Measurements from ENCODE around the gene SPATA2. TPM values are rescaled to one million over a fixed set of nuclear protein-coding genes. Genes with fewer than 3 reads are reported as not detected.
A peak's percentile ranks its signal among the peaks of the same experiment; 100 is the strongest.
"Not testable (repeated sequence)": the region's sequence is repeated elsewhere in the genome, so short reads cannot be mapped to it uniquely, and the experiment has no call there.

Gene SPATA2
- total RNA-seq: 4.9 TPM
- long read RNA-seq, full-length matches to known transcripts: 9 of 16 reads
- long read RNA-seq, partial matches to known transcripts: 1 of 16 reads
- long read RNA-seq, other reads (novel, unspliced or antisense): 6 of 16 reads

GRCh38 chr20:49915380-49916145 is at the start of gene SPATA2:
Gene SPATA2, minus strand, starts transcription at chr20:49915529. Its CDS starts 7,039 bp downstream, at chr20:49908490.
- intact Hi-C loops (cut with DNase I): no loop called here
- DNase-seq (ENCODE audit: low spot score): peak; percentile 95

GRCh38 chr20:49961413-49961812 is 46.1 kb upstream of the SPATA2 start:
- intact Hi-C loops (cut with DNase I): no loop called here

GRCh38 chr20:49957089-49957938 is 42.0 kb upstream of the SPATA2 start:
- intact Hi-C loops (cut with DNase I); DNase-seq (ENCODE audit: low spot score): not testable (repeated sequence)

More at GRCh38 chr20:49961413-49961812, 46.1 kb upstream of the SPATA2 start:
- no peak for DNase-seq (ENCODE audit: low spot score)

GRCh38 chr20:49956689-49957088 is 41.4 kb upstream of the SPATA2 start:
- intact Hi-C loops (cut with DNase I): no loop called here
- DNase-seq (ENCODE audit: low spot score): no peak

GRCh38 chr20:49955830-49956396 is 40.6 kb upstream of the SPATA2 start:
- DNase-seq (ENCODE audit: low spot score); intact Hi-C loops (cut with DNase I): not testable (repeated sequence)

- DNase-seq (ENCODE audit: low spot score): no peak
- intact Hi-C loops (cut with DNase I): no loop called here
These were observed 39.8 kb upstream of the SPATA2 start for GRCh38 chr20:49955167-49955566.

GRCh38 chr20:49951151-49951550 is 35.8 kb upstream of the SPATA2 start:
- no peak for DNase-seq (ENCODE audit: low spot score)
- intact Hi-C loops (cut with DNase I): no loop called here

GRCh38 chr20:49948809-49949507 is 33.6 kb upstream of the SPATA2 start:
- intact Hi-C loops (cut with DNase I): no loop called here
- DNase-seq (ENCODE audit: low spot score): no peak

GRCh38 chr20:49948178-49948577 is 32.8 kb upstream of the SPATA2 start:
- no peak for DNase-seq (ENCODE audit: low spot score)
- intact Hi-C loops (cut with DNase I): no loop called here

GRCh38 chr20:49945701-49946477 is 30.6 kb upstream of the SPATA2 start:
- intact Hi-C loops (cut with DNase I): no loop called here
- DNase-seq (ENCODE audit: low spot score): no peak

GRCh38 chr20:49945306-49945700 is 30.0 kb upstream of the SPATA2 start:
- intact Hi-C loops (cut with DNase I): no loop called here
- DNase-seq (ENCODE audit: low spot score): no peak

- DNase-seq (ENCODE audit: low spot score): no peak
- intact Hi-C loops (cut with DNase I): no loop called here
These were observed 27.6 kb upstream of the SPATA2 start for GRCh38 chr20:49942942-49943341.

GRCh38 chr20:49942303-49942702 is 27.0 kb upstream of the SPATA2 start:
- intact Hi-C loops (cut with DNase I): no loop called here
- no peak for DNase-seq (ENCODE audit: low spot score)

GRCh38 chr20:49941456-49941855 is 26.1 kb upstream of the SPATA2 start:
- DNase-seq (ENCODE audit: low spot score): no peak
- intact Hi-C loops (cut with DNase I): no loop called here

- no peak for DNase-seq (ENCODE audit: low spot score)
- intact Hi-C loops (cut with DNase I): no loop called here
These were observed 23.1 kb upstream of the SPATA2 start for GRCh38 chr20:49938173-49939163.

GRCh38 chr20:49937027-49937929 is 21.9 kb upstream of the SPATA2 start:
- intact Hi-C loops (cut with DNase I): no loop called here
- no peak for DNase-seq (ENCODE audit: low spot score)
